ENCODE results near the gene HAUS8.

GRCh38 chr19:17079710-17080439, 4.6 kb upstream of the HAUS8 start:
- no peak for TF ChIP-seq EGR1 (IDR thresholded peaks at IDR 0.05)
- TF ChIP-seq CREB1 (IDR thresholded peaks at IDR 0.05; ENCODE audit: low read depth) = no peak
- TF ChIP-seq, protein P1, sequence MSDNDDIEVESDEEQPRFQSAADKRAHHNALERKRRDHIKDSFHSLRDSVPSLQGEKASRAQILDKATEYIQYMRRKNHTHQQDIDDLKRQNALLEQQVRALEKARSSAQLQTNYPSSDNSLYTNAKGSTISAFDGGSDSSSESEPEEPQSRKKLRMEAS (IDR thresholded peaks at IDR 0.05) = no peak
- TF ChIP-seq EP300 (IDR thresholded peaks at IDR 0.05; ENCODE audit: borderline replicate concordance) = no peak
- TF ChIP-seq, protein P2, sequence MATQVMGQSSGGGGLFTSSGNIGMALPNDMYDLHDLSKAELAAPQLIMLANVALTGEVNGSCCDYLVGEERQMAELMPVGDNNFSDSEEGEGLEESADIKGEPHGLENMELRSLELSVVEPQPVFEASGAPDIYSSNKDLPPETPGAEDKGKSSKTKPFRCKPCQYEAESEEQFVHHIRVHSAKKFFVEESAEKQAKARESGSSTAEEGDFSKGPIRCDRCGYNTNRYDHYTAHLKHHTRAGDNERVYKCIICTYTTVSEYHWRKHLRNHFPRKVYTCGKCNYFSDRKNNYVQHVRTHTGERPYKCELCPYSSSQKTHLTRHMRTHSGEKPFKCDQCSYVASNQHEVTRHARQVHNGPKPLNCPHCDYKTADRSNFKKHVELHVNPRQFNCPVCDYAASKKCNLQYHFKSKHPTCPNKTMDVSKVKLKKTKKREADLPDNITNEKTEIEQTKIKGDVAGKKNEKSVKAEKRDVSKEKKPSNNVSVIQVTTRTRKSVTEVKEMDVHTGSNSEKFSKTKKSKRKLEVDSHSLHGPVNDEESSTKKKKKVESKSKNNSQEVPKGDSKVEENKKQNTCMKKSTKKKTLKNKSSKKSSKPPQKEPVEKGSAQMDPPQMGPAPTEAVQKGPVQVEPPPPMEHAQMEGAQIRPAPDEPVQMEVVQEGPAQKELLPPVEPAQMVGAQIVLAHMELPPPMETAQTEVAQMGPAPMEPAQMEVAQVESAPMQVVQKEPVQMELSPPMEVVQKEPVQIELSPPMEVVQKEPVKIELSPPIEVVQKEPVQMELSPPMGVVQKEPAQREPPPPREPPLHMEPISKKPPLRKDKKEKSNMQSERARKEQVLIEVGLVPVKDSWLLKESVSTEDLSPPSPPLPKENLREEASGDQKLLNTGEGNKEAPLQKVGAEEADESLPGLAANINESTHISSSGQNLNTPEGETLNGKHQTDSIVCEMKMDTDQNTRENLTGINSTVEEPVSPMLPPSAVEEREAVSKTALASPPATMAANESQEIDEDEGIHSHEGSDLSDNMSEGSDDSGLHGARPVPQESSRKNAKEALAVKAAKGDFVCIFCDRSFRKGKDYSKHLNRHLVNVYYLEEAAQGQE (IDR thresholded peaks at IDR 0.05; ENCODE audit: low read depth) = no peak
- TF ChIP-seq NFIC (IDR thresholded peaks at IDR 0.05) = no peak
- no peak for TF ChIP-seq TEAD4 (IDR thresholded peaks at IDR 0.05)
- no peak for TF ChIP-seq TAF1 (IDR thresholded peaks at IDR 0.05; ENCODE audit: low read depth)
- TF ChIP-seq FOXM1 (IDR thresholded peaks at IDR 0.05; ENCODE audit: borderline replicate concordance, low read depth) = no peak

Measured in Ishikawa (cell line).